ENCODE data around the gene PHF19.

Gene PHF19

DNA sequence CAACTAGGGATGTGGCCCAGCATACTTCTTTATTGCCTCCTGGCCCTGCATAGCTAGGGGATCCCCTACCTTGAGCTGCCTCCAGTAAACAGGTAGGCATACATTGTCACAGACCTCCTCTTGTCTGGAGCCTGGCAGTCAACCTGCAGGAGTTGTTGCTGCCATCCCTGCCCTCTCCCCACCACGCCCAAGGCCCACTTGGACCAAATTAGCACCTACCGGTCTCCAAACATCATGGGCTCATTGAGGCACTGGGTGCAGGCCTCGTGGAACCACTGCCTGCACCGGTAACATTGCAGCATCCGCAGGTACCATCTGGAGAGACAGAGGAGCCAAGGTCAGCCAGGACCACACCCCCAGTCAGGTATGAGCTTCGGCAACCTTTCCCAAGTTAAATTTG is 10.3 kb downstream of the PHF19 start:
- Histone ChIP-seq H3K27ac (no peak overlapping the region), H3K9me3 (no peaks in the 10 kb centered on the region), H3K36me3 (peaks cover 81% of the 10 kb centered on the region), H3K27me3 (no peaks in the 10 kb centered on the region), H3K4me1 (peaks cover 22% of the 10 kb centered on the region), H3K4me2 (no peak overlapping the region), H4K20me1 (no peaks in the 10 kb centered on the region), H3K4me3 (no peak overlapping the region), H3K9ac (no peak overlapping the region)
- no peak for TF ChIP-seq Cebpa-rat (IDR thresholded peaks at IDR 0.05)

DNA sequence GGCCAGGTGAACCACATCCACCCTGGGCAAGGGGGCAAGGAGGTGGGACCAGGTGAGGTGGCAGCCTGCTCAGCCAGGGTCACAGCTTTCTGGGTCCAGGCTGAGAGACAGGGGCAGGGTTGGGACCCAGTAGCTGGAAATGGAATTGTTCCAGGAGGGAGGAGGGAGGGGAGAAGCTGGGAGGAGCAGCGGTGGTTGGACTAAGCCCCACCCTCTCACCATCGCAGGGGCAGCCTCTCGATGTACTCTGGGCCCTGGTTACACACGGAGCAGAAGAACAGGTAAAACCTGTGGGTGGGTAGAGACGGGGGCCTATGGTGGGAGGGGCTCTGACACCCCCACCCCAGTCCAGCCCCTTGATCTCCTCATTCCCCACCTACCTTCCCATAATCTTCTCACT is 11.2 kb downstream of the PHF19 start:
- peaks cover 81% of the 10 kb centered on the region for H3K36me3 ChIP-seq
- no peak overlapping the region for H3K9ac ChIP-seq
- H4K20me1 ChIP-seq = no peaks in the 10 kb centered on the region
- H3K4me1 ChIP-seq = peaks cover 22% of the 10 kb centered on the region
- no peaks in the 10 kb centered on the region for H3K9me3 ChIP-seq
- no peak for TF ChIP-seq Cebpa-rat (IDR thresholded peaks at IDR 0.05)
- no peak overlapping the region for H3K4me2 ChIP-seq
- H3K27ac ChIP-seq = no peak overlapping the region
- no peak overlapping the region for H3K4me3 ChIP-seq
- H3K27me3 ChIP-seq = no peaks in the 10 kb centered on the region

DNA sequence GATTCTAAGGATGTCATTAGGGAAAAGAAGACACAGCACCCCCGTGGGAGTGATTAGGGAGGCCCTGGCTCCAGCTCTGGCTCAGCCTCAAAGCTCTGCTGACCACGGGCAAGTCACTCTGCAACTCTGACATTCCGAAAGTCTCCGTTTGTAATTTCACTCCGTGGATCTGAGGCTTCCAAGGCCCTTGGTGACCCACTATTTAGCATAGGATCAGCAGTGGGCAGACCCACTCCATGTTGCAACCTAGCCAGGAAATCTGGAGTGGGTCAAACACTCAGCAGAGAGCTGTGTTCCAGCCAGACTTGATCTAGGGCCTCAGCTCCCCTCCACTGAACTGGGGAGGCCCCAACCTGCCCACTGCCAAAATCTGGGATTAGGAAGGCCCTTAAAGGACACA is 11.8 kb downstream of the PHF19 start:
- Histone ChIP-seq H3K4me2 (no peak overlapping the region), H4K20me1 (no peaks in the 10 kb centered on the region), H3K9me3 (no peaks in the 10 kb centered on the region), H3K9ac (no peak overlapping the region), H3K4me1 (peaks cover 18% of the 10 kb centered on the region), H3K36me3 (peaks cover 82% of the 10 kb centered on the region), H3K27ac (no peak overlapping the region), H3K27me3 (no peaks in the 10 kb centered on the region), H3K4me3 (no peak overlapping the region)
- no peak for TF ChIP-seq Cebpa-rat (IDR thresholded peaks at IDR 0.05)

- H3K4me1 ChIP-seq = peaks cover 14% of the 10 kb centered on the region
- H4K20me1 ChIP-seq = no peaks in the 10 kb centered on the region
- no peak overlapping the region for H3K9ac ChIP-seq
- TF ChIP-seq Cebpa-rat (IDR thresholded peaks at IDR 0.05) = no peak
- no peak overlapping the region for H3K27ac ChIP-seq
- no peaks in the 10 kb centered on the region for H3K9me3 ChIP-seq
- H3K36me3 ChIP-seq = peaks cover 82% of the 10 kb centered on the region
- no peaks in the 10 kb centered on the region for H3K27me3 ChIP-seq
- no peak overlapping the region for H3K4me2 ChIP-seq
- no peak overlapping the region for H3K4me3 ChIP-seq
Measured at GRCh38 chr9:120864719-120865118, 12.3 kb downstream of the PHF19 start.

GRCh38 chr9:120863833-120864232 is 13.2 kb downstream of the PHF19 start:
- Histone ChIP-seq H3K27me3 (no peaks in the 10 kb centered on the region), H3K9me3 (no peaks in the 10 kb centered on the region), H3K9ac (no peak overlapping the region), H3K4me1 (peaks cover 7% of the 10 kb centered on the region), H3K4me3 (no peak overlapping the region), H3K4me2 (no peak overlapping the region), H3K27ac (no peak overlapping the region), H3K36me3 (peaks cover 86% of the 10 kb centered on the region), H4K20me1 (no peaks in the 10 kb centered on the region)
- TF ChIP-seq Cebpa-rat (IDR thresholded peaks at IDR 0.05) = no peak

- no peaks in the 10 kb centered on the region for H3K9me3 ChIP-seq
- H3K9ac ChIP-seq = no peak overlapping the region
- no peaks in the 10 kb centered on the region for H3K4me1 ChIP-seq
- H4K20me1 ChIP-seq = no peaks in the 10 kb centered on the region
- H3K4me3 ChIP-seq = no peak overlapping the region
- H3K4me2 ChIP-seq = no peak overlapping the region
- no peak overlapping the region for H3K27ac ChIP-seq
- no peak for TF ChIP-seq Cebpa-rat (IDR thresholded peaks at IDR 0.05)
- peaks cover 97% of the 10 kb centered on the region for H3K36me3 ChIP-seq
- H3K27me3 ChIP-seq = no peaks in the 10 kb centered on the region
Measured at GRCh38 chr9:120862452-120862851, 14.5 kb downstream of the PHF19 start.

DNA sequence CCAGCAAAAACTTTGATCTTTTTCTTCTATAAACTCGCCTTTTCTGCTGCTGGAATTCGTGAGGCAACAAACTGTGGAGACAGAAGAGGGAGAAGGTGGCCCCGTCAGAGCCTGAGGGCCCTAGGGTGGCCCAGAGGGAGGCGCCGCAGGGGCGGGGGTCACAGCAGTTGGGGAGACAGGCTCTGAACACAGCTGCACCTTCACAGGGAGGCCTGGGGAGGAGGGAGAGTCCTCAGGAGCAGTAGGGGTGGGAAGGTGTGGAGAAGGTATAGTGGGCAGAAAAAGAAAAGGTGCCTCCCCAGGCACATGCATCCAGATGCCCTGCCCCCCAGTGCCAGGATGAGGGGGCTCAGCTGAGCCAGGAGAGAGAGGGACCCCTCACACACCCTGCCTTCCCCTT is 15.1 kb downstream of the PHF19 start:
- Histone ChIP-seq H3K4me2 (no peak overlapping the region), H3K9ac (no peak overlapping the region), H3K4me3 (no peak overlapping the region), H4K20me1 (no peaks in the 10 kb centered on the region), H3K4me1 (no peaks in the 10 kb centered on the region), H3K9me3 (no peaks in the 10 kb centered on the region), H3K27me3 (no peaks in the 10 kb centered on the region), H3K36me3 (peaks cover 97% of the 10 kb centered on the region), H3K27ac (no peak overlapping the region)
- TF ChIP-seq Cebpa-rat (IDR thresholded peaks at IDR 0.05) = no peak

GRCh38 chr9:120860083-120860482 is 16.9 kb downstream of the PHF19 start:
- H3K36me3 ChIP-seq = peaks cover 97% of the 10 kb centered on the region
- no peak overlapping the region for H3K4me3 ChIP-seq
- TF ChIP-seq Cebpa-rat (IDR thresholded peaks at IDR 0.05) = no peak
- no peak overlapping the region for H3K9ac ChIP-seq
- no peaks in the 10 kb centered on the region for H3K27me3 ChIP-seq
- H3K9me3 ChIP-seq = no peaks in the 10 kb centered on the region
- H3K27ac ChIP-seq = no peak overlapping the region
- no peak overlapping the region for H3K4me2 ChIP-seq
- H4K20me1 ChIP-seq = no peaks in the 10 kb centered on the region
- H3K4me1 ChIP-seq = no peaks in the 10 kb centered on the region

GRCh38 chr9:120859361-120859760 is 17.6 kb downstream of the PHF19 start:
- H4K20me1 ChIP-seq = no peaks in the 10 kb centered on the region
- no peaks in the 10 kb centered on the region for H3K9me3 ChIP-seq
- H3K4me3 ChIP-seq = no peak overlapping the region
- no peak overlapping the region for H3K27ac ChIP-seq
- no peaks in the 10 kb centered on the region for H3K4me1 ChIP-seq
- TF ChIP-seq Cebpa-rat (IDR thresholded peaks at IDR 0.05) = no peak
- no peak overlapping the region for H3K4me2 ChIP-seq
- peaks cover 100% of the 10 kb centered on the region for H3K36me3 ChIP-seq
- H3K9ac ChIP-seq = no peak overlapping the region
- H3K27me3 ChIP-seq = no peaks in the 10 kb centered on the region

GRCh38 chr9:120857902-120858301 is 19.1 kb downstream of the PHF19 start:
- Histone ChIP-seq H3K27ac (no peak overlapping the region), H3K4me2 (no peak overlapping the region), H3K9ac (no peak overlapping the region), H3K4me3 (no peak overlapping the region), H3K9me3 (no peaks in the 10 kb centered on the region), H3K36me3 (peaks cover 94% of the 10 kb centered on the region), H3K27me3 (no peaks in the 10 kb centered on the region), H3K4me1 (no peaks in the 10 kb centered on the region), H4K20me1 (no peaks in the 10 kb centered on the region)
- TF ChIP-seq Cebpa-rat (IDR thresholded peaks at IDR 0.05) = no peak

- Histone ChIP-seq H3K36me3 (peaks cover 90% of the 10 kb centered on the region), H3K27ac (no peak overlapping the region), H3K4me2 (no peak overlapping the region), H3K9ac (no peak overlapping the region), H3K27me3 (no peaks in the 10 kb centered on the region), H3K9me3 (no peaks in the 10 kb centered on the region), H3K4me1 (no peaks in the 10 kb centered on the region), H3K4me3 (no peak overlapping the region), H4K20me1 (no peaks in the 10 kb centered on the region)
- no peak for TF ChIP-seq Cebpa-rat (IDR thresholded peaks at IDR 0.05)
Measured at GRCh38 chr9:120857481-120857880, 19.5 kb downstream of the PHF19 start.
